GM18907 (cell line): ENCODE data around the gene RNF187.

ENCODE experiments used
- ATAC-seq: cut with Tn5 transposase; IDR thresholded peaks from one replicate; pipeline ENCODE4 v1.9.1; 2021; ENCODE audit warnings: mild to moderate bottlenecking, moderate library complexity; ENCODE audit not compliant: unreplicated experiment

RNF187 gene

GRCh38 chr1:228542981-228543380, 55.8 kb downstream of the RNF187 start:
- no peak for ATAC-seq

DNA sequence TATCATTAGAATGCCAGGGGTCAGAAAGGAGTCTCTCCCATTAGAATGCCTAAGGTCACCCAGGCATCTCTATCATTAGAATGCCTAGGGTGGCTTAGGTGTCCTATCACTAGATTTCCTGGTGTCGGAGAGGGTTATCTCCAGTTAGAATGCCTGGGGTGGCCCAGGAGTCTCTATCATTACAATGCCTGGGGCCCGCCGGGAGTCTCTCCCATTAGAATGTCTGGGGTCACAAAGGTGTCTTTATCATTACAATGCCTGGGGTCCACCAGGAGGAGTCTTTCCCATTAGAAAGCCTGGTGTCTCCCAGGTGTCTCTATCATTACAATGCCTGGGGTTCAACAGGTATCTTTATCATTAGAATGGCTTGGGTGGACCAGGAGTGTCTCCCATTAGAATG, 56.2 kb downstream of the RNF187 start:
- ATAC-seq: no peak

- ATAC-seq: no peak
These were observed 57.1 kb downstream of the RNF187 start for GRCh38 chr1:228544021-228544850.

GRCh38 chr1:228544921-228545591, 57.9 kb downstream of the RNF187 start:
- no peak for ATAC-seq
